Measurements from ENCODE around the gene CHRNA10. TPM values are rescaled to one million over a fixed set of nuclear protein-coding genes. Genes with fewer than 3 reads are reported as not detected.
"Not testable (repeated sequence)": the region's sequence is repeated elsewhere in the genome, so short reads cannot be mapped to it uniquely, and the experiment has no call there.

Gene CHRNA10
- total RNA-seq, 1 experiment from 2014 or later = 0.71 TPM

GRCh38 chr11:3675971-3676370 lies 4.8 kb upstream of the CHRNA10 start:
- DNase-seq (ENCODE audit: low read depth in 1 of 2, low spot score in 2 of 2) = no peak
- H3K27me3 ChIP-seq (replicated peaks) = no peaks in the 10 kb centered on the region
- no peaks in the 10 kb centered on the region for H3K4me1 ChIP-seq (replicated peaks)
- H3K4me3 ChIP-seq = no peak overlapping the region
- no peaks in the 10 kb centered on the region for H3K9me3 ChIP-seq (replicated peaks)
- H3K27ac ChIP-seq = no peak overlapping the region
- H3K36me3 ChIP-seq = peaks cover 99% of the 10 kb centered on the region

GRCh38 chr11:3674189-3674588 lies 3.0 kb upstream of the CHRNA10 start:
- Histone ChIP-seq H3K4me3 (no peak overlapping the region), H3K4me1 (replicated peaks) (no peaks in the 10 kb centered on the region), H3K27ac (no peak overlapping the region), H3K27me3 (replicated peaks) (no peaks in the 10 kb centered on the region), H3K9me3 (replicated peaks) (no peaks in the 10 kb centered on the region), H3K36me3 (peaks cover 98% of the 10 kb centered on the region)
- DNase-seq (ENCODE audit: low read depth in 1 of 2, low spot score in 2 of 2) = no peak

DNA sequence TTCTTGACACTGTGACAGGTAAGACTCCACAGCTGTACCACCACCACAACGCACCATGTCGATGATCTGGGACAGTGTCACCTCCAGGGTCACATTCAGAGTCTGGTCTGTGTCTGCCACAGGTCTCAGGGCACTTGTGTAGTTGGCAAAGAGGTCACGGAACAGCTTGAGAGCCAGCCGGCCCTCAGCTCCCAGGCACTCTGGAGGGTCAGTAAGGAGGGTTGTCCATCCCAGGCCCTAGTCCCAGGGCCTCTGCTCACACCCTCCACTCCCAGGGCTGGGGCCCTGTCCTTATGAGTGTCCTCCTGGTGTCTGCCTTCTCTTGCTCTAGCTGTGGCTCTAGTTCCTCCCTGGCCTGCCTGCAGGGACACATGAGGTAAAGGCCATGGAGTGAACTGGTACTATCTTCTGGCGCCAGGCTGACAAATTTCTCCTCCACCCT lies 1.4 kb downstream of the CHRNA10 start:
- DNase-seq (ENCODE audit: low read depth in 1 of 2, low spot score in 2 of 2) = no peak
- peaks cover 95% of the 10 kb centered on the region for H3K36me3 ChIP-seq
- H3K4me3 ChIP-seq = no peak overlapping the region
- H3K27ac ChIP-seq = no peak overlapping the region
- no peaks in the 10 kb centered on the region for H3K27me3 ChIP-seq (replicated peaks)
- no peaks in the 10 kb centered on the region for H3K4me1 ChIP-seq (replicated peaks)
- no peaks in the 10 kb centered on the region for H3K9me3 ChIP-seq (replicated peaks)

DNA sequence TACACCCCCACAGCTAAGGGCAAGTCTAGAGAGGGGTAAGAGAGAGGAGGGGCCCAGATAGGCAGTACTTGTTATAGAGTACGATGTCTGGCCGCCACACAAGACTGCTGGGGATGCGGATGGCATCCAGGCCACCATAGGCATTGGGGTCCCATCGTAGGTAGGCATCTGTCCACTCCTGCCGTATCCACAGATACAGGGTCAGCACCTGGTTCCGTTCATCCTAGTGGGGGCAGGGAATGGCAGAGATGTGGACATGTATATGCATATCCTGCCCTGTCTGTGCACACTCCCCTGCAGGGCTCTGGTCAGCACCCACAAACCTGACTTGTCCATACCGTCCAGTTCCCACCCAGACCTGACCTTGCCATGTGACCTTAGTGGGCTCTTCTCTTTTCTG lies 2.1 kb downstream of the CHRNA10 start:
- no peak for DNase-seq (ENCODE audit: low read depth in 1 of 2, low spot score in 2 of 2)
- H3K36me3 ChIP-seq = peaks cover 92% of the 10 kb centered on the region
- no peak overlapping the region for H3K4me3 ChIP-seq
- H3K4me1 ChIP-seq (replicated peaks) = no peaks in the 10 kb centered on the region
- no peaks in the 10 kb centered on the region for H3K9me3 ChIP-seq (replicated peaks)
- no peak overlapping the region for H3K27ac ChIP-seq
- no peaks in the 10 kb centered on the region for H3K27me3 ChIP-seq (replicated peaks)

GRCh38 chr11:3667149-3668035 lies 3.8 kb downstream of the CHRNA10 start:
- Histone ChIP-seq H3K4me1 (replicated peaks) (no peaks in the 10 kb centered on the region), H3K4me3 (no peak overlapping the region), H3K27me3 (replicated peaks) (no peaks in the 10 kb centered on the region), H3K9me3 (replicated peaks) (no peaks in the 10 kb centered on the region), H3K27ac (no peak overlapping the region), H3K36me3 (peaks cover 75% of the 10 kb centered on the region)
- no peak for DNase-seq (ENCODE audit: low read depth in 1 of 2, low spot score in 2 of 2)

DNA sequence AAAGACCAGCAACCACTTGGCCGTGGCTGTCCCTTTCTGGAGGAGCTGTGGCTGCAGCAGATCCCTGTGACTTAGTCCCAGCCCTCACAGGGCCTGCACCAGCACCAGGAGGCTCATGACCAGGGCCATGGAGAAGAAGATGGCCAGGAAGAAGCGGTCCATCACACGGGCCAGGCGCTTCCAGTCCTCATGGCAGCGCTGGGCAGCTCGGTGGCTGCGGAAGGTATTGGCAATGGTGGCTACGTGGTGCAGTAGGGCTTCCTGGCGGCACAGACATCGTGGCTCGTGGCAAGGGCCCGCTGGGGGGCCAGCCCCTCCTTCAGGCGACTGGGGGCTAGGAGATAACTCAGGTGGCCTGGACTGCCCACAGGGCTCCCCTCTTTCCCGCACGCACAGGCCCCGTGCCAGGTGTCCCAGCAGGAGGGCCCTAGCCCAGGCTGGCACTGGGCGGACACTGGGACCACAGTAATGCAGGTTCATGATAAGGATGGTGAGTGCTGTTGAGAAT lies 5.1 kb downstream of the CHRNA10 start:
- Histone ChIP-seq H3K27ac (no peak overlapping the region), H3K9me3 (replicated peaks) (no peaks in the 10 kb centered on the region), H3K4me1 (replicated peaks) (no peaks in the 10 kb centered on the region), H3K4me3 (no peak overlapping the region), H3K36me3 (peaks cover 61% of the 10 kb centered on the region), H3K27me3 (replicated peaks) (no peaks in the 10 kb centered on the region)
- DNase-seq (ENCODE audit: low read depth in 1 of 2, low spot score in 2 of 2) = no peak

GRCh38 chr11:3665336-3666022 lies 5.7 kb downstream of the CHRNA10 start:
- H3K4me1 ChIP-seq (replicated peaks) = no peaks in the 10 kb centered on the region
- no peaks in the 10 kb centered on the region for H3K27me3 ChIP-seq (replicated peaks)
- no peak for DNase-seq (ENCODE audit: low read depth in 1 of 2, low spot score in 2 of 2)
- H3K4me3 ChIP-seq = no peak overlapping the region
- no peak overlapping the region for H3K27ac ChIP-seq
- peaks cover 56% of the 10 kb centered on the region for H3K36me3 ChIP-seq
- H3K9me3 ChIP-seq (replicated peaks) = no peaks in the 10 kb centered on the region

GRCh38 chr11:3664032-3664630 lies 7.1 kb downstream of the CHRNA10 start:
- no peak for DNase-seq (ENCODE audit: low read depth in 1 of 2, low spot score in 2 of 2)
- peaks cover 43% of the 10 kb centered on the region for H3K36me3 ChIP-seq
- no peaks in the 10 kb centered on the region for H3K9me3 ChIP-seq (replicated peaks)
- no peaks in the 10 kb centered on the region for H3K27me3 ChIP-seq (replicated peaks)
- no peak overlapping the region for H3K4me3 ChIP-seq
- H3K4me1 ChIP-seq (replicated peaks) = no peaks in the 10 kb centered on the region
- no peak overlapping the region for H3K27ac ChIP-seq

GRCh38 chr11:3662856-3663255 lies 8.3 kb downstream of the CHRNA10 start:
- H3K27me3 ChIP-seq (replicated peaks) = peaks cover 2% of the 10 kb centered on the region
- DNase-seq (ENCODE audit: low read depth in 1 of 2, low spot score in 2 of 2) = no peak
- no peaks in the 10 kb centered on the region for H3K4me1 ChIP-seq (replicated peaks)
- H3K9me3 ChIP-seq (replicated peaks) = no peaks in the 10 kb centered on the region
- H3K4me3 ChIP-seq = no peak overlapping the region
- no peak overlapping the region for H3K27ac ChIP-seq
- peaks cover 34% of the 10 kb centered on the region for H3K36me3 ChIP-seq

GRCh38 chr11:3660960-3661359 lies 10.2 kb downstream of the CHRNA10 start:
- Histone ChIP-seq H3K27me3 (replicated peaks) (peaks cover 16% of the 10 kb centered on the region), H3K4me3 (no peak overlapping the region), H3K4me1 (replicated peaks) (no peaks in the 10 kb centered on the region), H3K9me3 (replicated peaks) (no peaks in the 10 kb centered on the region), H3K36me3 (peaks cover 16% of the 10 kb centered on the region), H3K27ac (no peak overlapping the region)
- no peak for DNase-seq (ENCODE audit: low read depth in 1 of 2, low spot score in 2 of 2)

- Histone ChIP-seq H3K9me3 (replicated peaks) (no peaks in the 10 kb centered on the region), H3K4me3 (no peak overlapping the region), H3K27me3 (replicated peaks) (peaks cover 16% of the 10 kb centered on the region), H3K36me3 (0 out of 2 replicates have a peak, but pooled peaks cover 4% of the 10 kb centered on the region), H3K4me1 (replicated peaks) (no peaks in the 10 kb centered on the region), H3K27ac (no peak overlapping the region)
- no peak for DNase-seq (ENCODE audit: low read depth in 1 of 2, low spot score in 2 of 2)
Measured at GRCh38 chr11:3659595-3660515, 11.3 kb downstream of the CHRNA10 start.

DNA sequence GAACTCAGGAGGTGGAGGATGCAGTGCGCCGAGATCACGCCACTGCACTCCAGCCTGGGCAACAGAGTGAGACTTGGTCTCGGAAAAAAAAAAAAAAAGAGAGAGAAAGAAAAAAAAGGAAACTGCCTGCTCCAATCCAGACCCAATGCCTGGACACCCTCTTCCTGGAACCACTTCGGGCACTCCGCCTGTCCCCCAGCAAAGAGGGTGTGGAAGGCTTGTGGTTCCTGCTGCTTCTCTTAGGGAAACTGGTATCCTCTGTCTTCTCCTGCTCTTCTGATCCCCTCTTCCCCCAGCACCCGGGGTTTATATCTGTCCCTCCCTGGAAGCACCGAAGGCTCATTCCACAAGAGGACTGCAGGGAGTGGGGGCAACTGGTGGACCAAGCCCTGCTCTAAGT lies 12.9 kb downstream of the CHRNA10 start:
- H3K4me1 ChIP-seq (replicated peaks) = no peaks in the 10 kb centered on the region
- no peaks in the 10 kb centered on the region for H3K9me3 ChIP-seq (replicated peaks)
- H3K36me3 ChIP-seq = no peaks in the 10 kb centered on the region
- H3K27me3 ChIP-seq (replicated peaks) = peaks cover 16% of the 10 kb centered on the region
- no peak for DNase-seq (ENCODE audit: low read depth in 1 of 2, low spot score in 2 of 2)
- no peak overlapping the region for H3K4me3 ChIP-seq
- no peak overlapping the region for H3K27ac ChIP-seq

DNA sequence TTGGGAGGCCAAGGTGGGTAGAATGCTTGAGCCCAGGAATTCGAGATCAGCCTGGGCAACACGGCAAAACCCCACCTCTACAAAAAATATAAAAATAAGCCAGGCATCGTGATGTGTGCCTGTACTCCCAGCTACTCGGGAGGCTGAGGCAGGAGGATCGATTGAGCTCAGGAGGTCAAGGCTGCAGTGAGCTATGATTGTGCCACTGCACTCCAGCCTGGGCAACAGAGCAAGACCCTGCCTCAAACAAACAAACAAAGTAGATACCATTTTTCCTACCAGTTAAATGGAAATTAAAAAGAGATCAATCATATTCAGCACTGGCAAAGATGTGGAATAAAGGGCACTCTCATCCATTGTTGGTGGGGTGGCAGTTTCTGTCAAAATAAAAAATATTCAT lies 13.9 kb downstream of the CHRNA10 start:
- not testable (repeated sequence) for H3K4me3 ChIP-seq; H3K4me1 ChIP-seq (replicated peaks); H3K9me3 ChIP-seq (replicated peaks); H3K36me3 ChIP-seq; H3K27ac ChIP-seq; DNase-seq (ENCODE audit: low read depth in 1 of 2, low spot score in 2 of 2)
- H3K27me3 ChIP-seq (replicated peaks) = peaks cover 16% of the 10 kb centered on the region
